Measurements from ENCODE around the gene NUDT14. TPM values are rescaled to one million over a fixed set of nuclear protein-coding genes. Genes with fewer than 3 reads are reported as not detected.

The NUDT14 gene
- total and polyA plus RNA-seq, 7 donors = 14.7 to 45.4 (median 23.3) TPM

GRCh38 chr14:105203057-105203531 is 22.0 kb upstream of the NUDT14 start:
- H3K9me3 ChIP-seq = no peaks in the 10 kb centered on the region
- H3K4me3 ChIP-seq = no peak overlapping the region
- intact Hi-C loops (cut with DNase I) = loop anchor here (1.0 to 5.0 kb wide), 5 partner anchors 78 to 149 kb away; no protein-coding TSS in a partner anchor
- peak; percentile 94 for TF ChIP-seq CTCF (IDR thresholded peaks at IDR 0.05)
- ATAC-seq (peak; percentile 62 to 82 (median 70)), DNase-seq (peak; percentile 80 to 88)
- WGBS, 3 donors = 8 to 10% (median 9%) methylated on average over 18 of the region's 18 CpGs
- peaks cover 24% of the 10 kb centered on the region for H3K4me1 ChIP-seq
- H3K27ac ChIP-seq = no peak overlapping the region
- peaks cover 0 to 20% (median under 1%) of the 10 kb centered on the region in 3 donors for H3K27me3 ChIP-seq (ENCODE audit: insufficient read depth in 3 of 3, low read length in 2 of 3)
- no peaks in the 10 kb centered on the region for H3K36me3 ChIP-seq (ENCODE audit: insufficient read depth in 1 of 2, low read depth in 1 of 2)

- Histone ChIP-seq H3K4me1 (peaks cover 26% of the 10 kb centered on the region), H3K27me3 (ENCODE audit: insufficient read depth in 3 of 3, low read length in 2 of 3) (peaks cover 0 to 28% (median 5%) of the 10 kb centered on the region in 3 donors), H3K9me3 (no peaks in the 10 kb centered on the region), H3K36me3 (ENCODE audit: insufficient read depth in 1 of 2, low read depth in 1 of 2) (no peaks in the 10 kb centered on the region), H3K4me3 (no peak overlapping the region), H3K27ac (peak overlapping the region; percentile 41)
- 57 to 61% (median 59%) methylated on average over 20 of the region's 20 CpGs for WGBS, 3 donors
- no peak for TF ChIP-seq CTCF (IDR thresholded peaks at IDR 0.05)
- DNase-seq (no peak), ATAC-seq (no peak)
- intact Hi-C loops (cut with DNase I) = loop anchor here in 1 of 2 donors (5.0 kb wide), 3 partner anchors 80 to 150 kb away; no protein-coding TSS in a partner anchor
These were observed 20.9 kb upstream of the NUDT14 start for GRCh38 chr14:105201925-105202513.

- DNase-seq (no peak), ATAC-seq (no peak)
- Histone ChIP-seq H3K27ac (peak overlapping the region; percentile 41), H3K9me3 (no peaks in the 10 kb centered on the region), H3K4me3 (no peak overlapping the region), H3K27me3 (ENCODE audit: insufficient read depth in 3 of 3, low read length in 2 of 3) (peaks cover 0 to 35% (median 5%) of the 10 kb centered on the region in 3 donors), H3K4me1 (peaks cover 33% of the 10 kb centered on the region), H3K36me3 (ENCODE audit: insufficient read depth in 1 of 2, low read depth in 1 of 2) (no peaks in the 10 kb centered on the region)
- intact Hi-C loops (cut with DNase I) = loop anchor here in 1 of 2 donors (5.0 kb wide), 3 partner anchors 81 to 151 kb away; no protein-coding TSS in a partner anchor
- 54 to 59% (median 57%) methylated on average over 28 of the region's 28 CpGs for WGBS, 3 donors
- TF ChIP-seq CTCF (IDR thresholded peaks at IDR 0.05) = no peak
These were observed 20.2 kb upstream of the NUDT14 start for GRCh38 chr14:105201156-105201924.

GRCh38 chr14:105200641-105201040 is 19.5 kb upstream of the NUDT14 start:
- Histone ChIP-seq H3K36me3 (ENCODE audit: insufficient read depth in 1 of 2, low read depth in 1 of 2) (no peaks in the 10 kb centered on the region), H3K27ac (no peak overlapping the region), H3K4me1 (peaks cover 33% of the 10 kb centered on the region), H3K27me3 (ENCODE audit: insufficient read depth in 3 of 3, low read length in 2 of 3) (peaks cover 0 to 42% (median 5%) of the 10 kb centered on the region in 3 donors), H3K9me3 (no peaks in the 10 kb centered on the region), H3K4me3 (no peak overlapping the region)
- TF ChIP-seq CTCF (IDR thresholded peaks at IDR 0.05) = no peak
- DNase-seq = no peak
- ATAC-seq = no peak
- 56 to 63% (median 57%) methylated on average over 16 of the region's 16 CpGs for WGBS, 3 donors
- intact Hi-C loops (cut with DNase I) = loop anchor here in 1 of 2 donors (5.0 kb wide), 3 partner anchors 82 to 152 kb away; no protein-coding TSS in a partner anchor

Measured in psoas muscle (tissue), 8 donors.